HEK293 (cell line): ENCODE measurements around the gene RETN.

Experiments used
- CTCF ChIA-PET: fragments of 350-600 bp; formaldehyde crosslinking; extraction: SDS; loops from one replicate; lab custom pipeline; 2021; ENCODE audit warnings: antibody characterized with exemption; lab: Yijun Ruan, JAX
- POLR2A ChIA-PET: fragments of 300-600 bp; formaldehyde crosslinking; extraction: SDS; loops from one replicate; lab custom pipeline; 2020; ENCODE audit warnings: antibody characterized with exemption, inconsistent platforms; lab: Yijun Ruan, JAX
- H3K27ac ChIP-seq: fragments of 200-500 bp; sonication (Bioruptor generic); 2 replicates; pipeline ENCODE4 v1.5.1; 2014; ENCODE audit warnings: low read depth, low read length, control low read depth, inconsistent platforms; ENCODE audit errors: extremely low read depth
- H3K36me3 ChIP-seq, 2 experiments: fragments of 200-500 bp in 1 of 2; sonication (Bioruptor generic) in 1 of 2; 1 replicate in 1 of 2; 2 replicates in 1 of 2; pipeline ENCODE4 v1.5.1; 2014 to 2017; ENCODE audit warnings: inconsistent platforms in 2 of 2, low read length in 2 of 2; ENCODE audit not compliant: control insufficient read depth in 2 of 2, insufficient read depth in 1 of 2
- H3K4me1 ChIP-seq: fragments of 200-500 bp; sonication (Bioruptor generic); 2 replicates; pipeline ENCODE4 v1.5.1; 2014; ENCODE audit warnings: mild to moderate bottlenecking, low read length, inconsistent platforms; ENCODE audit not compliant: control insufficient read depth, insufficient read depth
- H3K4me3 ChIP-seq: 2 replicates; pipeline ENCODE4 v1.5.1; 2011; ENCODE audit warnings: low read depth, mild to moderate bottlenecking, control low read depth, low read length, moderate library complexity
- H3K9me3 ChIP-seq: fragments of 200-500 bp; sonication (Bioruptor generic); 2 replicates; pipeline ENCODE4 v1.5.1; 2014; ENCODE audit warnings: low read depth, low read length, inconsistent platforms; ENCODE audit not compliant: control insufficient read depth, insufficient read depth
- BCL11A ChIP-seq: fragments of 450-650 bp; formaldehyde crosslinking; IDR thresholded peaks from 2 replicates; pipeline ENCODE4 v1.5.1; 2016; ENCODE audit warnings: low read depth, missing biosample characterization, missing genetic modification characterization
- BCL11B ChIP-seq: fragments of 450-650 bp; formaldehyde crosslinking; IDR thresholded peaks from 2 replicates; pipeline ENCODE4 v1.5.1; 2016; ENCODE audit warnings: low read depth, missing biosample characterization, missing genetic modification characterization
- EGR2 ChIP-seq: fragments of 450-650 bp; formaldehyde crosslinking; IDR thresholded peaks from 2 replicates; pipeline ENCODE4 v1.5.1; 2016; ENCODE audit warnings: low read depth, missing biosample characterization, missing genetic modification characterization
- FEZF1 ChIP-seq: fragments of 450-650 bp; formaldehyde crosslinking; IDR thresholded peaks from 2 replicates; pipeline ENCODE4 v1.5.1; 2016; ENCODE audit warnings: missing biosample characterization, missing genetic modification characterization
- GLI4 ChIP-seq: fragments of 450-650 bp; formaldehyde crosslinking; IDR thresholded peaks from 2 replicates; pipeline ENCODE4 v1.5.1; 2016; ENCODE audit warnings: missing biosample characterization, missing genetic modification characterization
- KLF10 ChIP-seq: fragments of 450-650 bp; IDR thresholded peaks from 2 replicates; pipeline ENCODE4 v1.5.1; 2018; ENCODE audit warnings: missing biosample characterization, mild to moderate bottlenecking, missing genetic modification characterization
- SCRT1 ChIP-seq: fragments of 450-650 bp; formaldehyde crosslinking; IDR thresholded peaks from 2 replicates; pipeline ENCODE4 v1.5.1; 2016; ENCODE audit warnings: missing biosample characterization, missing genetic modification characterization, borderline replicate concordance
- SETDB1 ChIP-seq: IDR thresholded peaks from one replicate; pipeline ENCODE4 v1.6.1; 2017; ENCODE audit warnings: mild to moderate bottlenecking, low read length, moderate library complexity, mixed read lengths; ENCODE audit not compliant: insufficient read length
- SP2 ChIP-seq: fragments of 450-650 bp; formaldehyde crosslinking; IDR thresholded peaks from 2 replicates; pipeline ENCODE4 v1.5.1; 2016; ENCODE audit warnings: missing biosample characterization, missing genetic modification characterization
- SP7 ChIP-seq: fragments of 450-650 bp; formaldehyde crosslinking; IDR thresholded peaks from 2 replicates; pipeline ENCODE4 v1.5.1; 2016; ENCODE audit warnings: missing biosample characterization, missing genetic modification characterization
- ZFHX2 ChIP-seq: fragments of 450-650 bp; formaldehyde crosslinking; conservative IDR thresholded peaks from 2 replicates; pipeline ENCODE4 v1.5.1; 2016; ENCODE audit warnings: missing biosample characterization, missing genetic modification characterization
- ZNF146 ChIP-seq: fragments of 450-650 bp; formaldehyde crosslinking; IDR thresholded peaks from 2 replicates; pipeline ENCODE4 v1.5.1; 2016; ENCODE audit warnings: missing biosample characterization, missing genetic modification characterization
- ZNF266 ChIP-seq: fragments of 450-650 bp; formaldehyde crosslinking; IDR thresholded peaks from 2 replicates; pipeline ENCODE4 v1.5.1; 2016; ENCODE audit warnings: missing biosample characterization, missing genetic modification characterization, low read depth
- ZNF324 ChIP-seq: fragments of 450-650 bp; formaldehyde crosslinking; IDR thresholded peaks from 2 replicates; pipeline ENCODE4 v1.5.1; 2016; ENCODE audit warnings: missing biosample characterization, missing genetic modification characterization
- ZNF354C ChIP-seq: fragments of 450-650 bp; formaldehyde crosslinking; IDR thresholded peaks from 2 replicates; pipeline ENCODE4 v1.5.1; 2016; ENCODE audit warnings: missing biosample characterization, missing genetic modification characterization, low read depth, borderline replicate concordance
- ZNF585B ChIP-seq: fragments of 450-650 bp; formaldehyde crosslinking; IDR thresholded peaks from 2 replicates; pipeline ENCODE4 v1.5.1; 2016; ENCODE audit warnings: missing biosample characterization, missing genetic modification characterization
- ZNF600 ChIP-seq: fragments of 450-650 bp; formaldehyde crosslinking; IDR thresholded peaks from 2 replicates; pipeline ENCODE4 v1.5.1; 2016; ENCODE audit warnings: missing biosample characterization, missing genetic modification characterization
- ZNF830 ChIP-seq: fragments of 450-650 bp; IDR thresholded peaks from 2 replicates; pipeline ENCODE4 v1.5.0; 2018; ENCODE audit warnings: missing biosample characterization, missing genetic modification characterization, low read depth, mild to moderate bottlenecking, moderate library complexity
- TF ChIP-seq, protein P1 (sequence below): fragments of 450-650 bp; formaldehyde crosslinking; optimal IDR thresholded peaks from 2 replicates; pipeline ENCODE3; 2016; ENCODE audit warnings: missing biosample characterization, mild to moderate bottlenecking, missing genetic modification characterization
- TF ChIP-seq, protein P2 (sequence below): fragments of 450-650 bp; formaldehyde crosslinking; IDR thresholded peaks from 2 replicates; pipeline ENCODE4 v1.5.1; 2016; ENCODE audit warnings: missing biosample characterization, missing genetic modification characterization
- TF ChIP-seq, protein P3 (sequence below): fragments of 450-650 bp; IDR thresholded peaks from 2 replicates; pipeline ENCODE4 v1.5.1; 2018; ENCODE audit warnings: missing biosample characterization, mild to moderate bottlenecking, missing genetic modification characterization
- TF ChIP-seq, protein P4 (sequence below): fragments of 450-650 bp; formaldehyde crosslinking; IDR thresholded peaks from 2 replicates; pipeline ENCODE4 v1.5.1; 2016; ENCODE audit warnings: missing biosample characterization, missing genetic modification characterization
- TF ChIP-seq, protein P5 (sequence below): fragments of 450-650 bp; formaldehyde crosslinking; IDR thresholded peaks from 2 replicates; pipeline ENCODE4 v1.5.0; 2017; ENCODE audit warnings: missing biosample characterization, missing genetic modification characterization, borderline replicate concordance

RETN gene

DNA sequence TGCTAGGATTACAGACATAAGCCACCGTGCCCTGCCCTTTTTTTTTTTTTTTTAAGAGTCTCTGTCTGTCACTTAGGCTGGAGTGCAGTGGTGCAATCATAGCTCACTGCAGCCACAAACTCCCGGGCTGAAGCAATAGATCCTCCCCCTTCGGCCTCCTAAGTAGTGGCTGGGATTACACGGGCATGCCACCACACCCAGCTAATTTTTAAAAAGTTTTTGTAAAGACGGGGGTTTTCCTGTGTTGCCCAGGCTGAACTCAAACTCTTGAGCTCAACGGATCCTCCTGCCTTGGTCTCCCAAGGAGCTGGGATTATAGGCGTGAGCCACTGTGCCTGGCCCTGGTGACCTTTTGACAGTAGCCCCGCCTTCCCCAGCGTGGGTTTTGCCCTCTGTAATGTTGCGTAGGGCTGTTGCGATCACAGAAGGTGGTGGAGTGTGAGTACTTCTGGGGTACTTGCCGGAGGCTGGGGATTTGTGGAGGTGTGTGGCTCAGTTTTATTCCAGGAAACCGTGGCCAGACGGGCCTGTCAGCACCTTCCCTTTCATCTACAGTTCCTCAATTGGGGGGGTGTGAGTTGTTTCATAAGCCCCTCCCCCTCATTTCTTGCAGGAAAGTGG is 11.6 kb upstream of the RETN start:
- TF ChIP-seq, protein P1, sequence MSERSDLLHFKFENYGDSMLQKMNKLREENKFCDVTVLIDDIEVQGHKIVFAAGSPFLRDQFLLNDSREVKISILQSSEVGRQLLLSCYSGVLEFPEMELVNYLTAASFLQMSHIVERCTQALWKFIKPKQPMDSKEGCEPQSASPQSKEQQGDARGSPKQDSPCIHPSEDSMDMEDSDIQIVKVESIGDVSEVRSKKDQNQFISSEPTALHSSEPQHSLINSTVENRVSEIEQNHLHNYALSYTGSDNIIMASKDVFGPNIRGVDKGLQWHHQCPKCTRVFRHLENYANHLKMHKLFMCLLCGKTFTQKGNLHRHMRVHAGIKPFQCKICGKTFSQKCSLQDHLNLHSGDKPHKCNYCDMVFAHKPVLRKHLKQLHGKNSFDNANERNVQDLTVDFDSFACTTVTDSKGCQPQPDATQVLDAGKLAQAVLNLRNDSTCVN (tag by site-specific recombination): no peak
- TF ChIP-seq GLI4 (tag by site-specific recombination): no peak
- no peak for TF ChIP-seq ZNF585B
- no peak for TF ChIP-seq ZNF146
- TF ChIP-seq EGR2: 0 out of 2 replicates have a peak, but pooled peaks have one; percentile 15
- TF ChIP-seq, protein P2, sequence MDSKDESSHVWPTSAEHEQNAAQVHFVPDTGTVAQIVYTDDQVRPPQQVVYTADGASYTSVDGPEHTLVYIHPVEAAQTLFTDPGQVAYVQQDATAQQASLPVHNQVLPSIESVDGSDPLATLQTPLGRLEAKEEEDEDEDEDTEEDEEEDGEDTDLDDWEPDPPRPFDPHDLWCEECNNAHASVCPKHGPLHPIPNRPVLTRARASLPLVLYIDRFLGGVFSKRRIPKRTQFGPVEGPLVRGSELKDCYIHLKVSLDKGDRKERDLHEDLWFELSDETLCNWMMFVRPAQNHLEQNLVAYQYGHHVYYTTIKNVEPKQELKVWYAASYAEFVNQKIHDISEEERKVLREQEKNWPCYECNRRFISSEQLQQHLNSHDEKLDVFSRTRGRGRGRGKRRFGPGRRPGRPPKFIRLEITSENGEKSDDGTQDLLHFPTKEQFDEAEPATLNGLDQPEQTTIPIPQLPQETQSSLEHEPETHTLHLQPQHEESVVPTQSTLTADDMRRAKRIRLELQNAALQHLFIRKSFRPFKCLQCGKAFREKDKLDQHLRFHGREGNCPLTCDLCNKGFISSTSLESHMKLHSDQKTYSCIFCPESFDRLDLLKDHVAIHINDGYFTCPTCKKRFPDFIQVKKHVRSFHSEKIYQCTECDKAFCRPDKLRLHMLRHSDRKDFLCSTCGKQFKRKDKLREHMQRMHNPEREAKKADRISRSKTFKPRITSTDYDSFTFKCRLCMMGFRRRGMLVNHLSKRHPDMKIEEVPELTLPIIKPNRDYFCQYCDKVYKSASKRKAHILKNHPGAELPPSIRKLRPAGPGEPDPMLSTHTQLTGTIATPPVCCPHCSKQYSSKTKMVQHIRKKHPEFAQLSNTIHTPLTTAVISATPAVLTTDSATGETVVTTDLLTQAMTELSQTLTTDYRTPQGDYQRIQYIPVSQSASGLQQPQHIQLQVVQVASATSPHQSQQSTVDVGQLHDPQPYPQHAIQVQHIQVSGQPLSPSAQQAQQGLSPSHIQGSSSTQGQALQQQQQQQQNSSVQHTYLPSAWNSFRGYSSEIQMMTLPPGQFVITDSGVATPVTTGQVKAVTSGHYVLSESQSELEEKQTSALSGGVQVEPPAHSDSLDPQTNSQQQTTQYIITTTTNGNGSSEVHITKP: no peak
- no peak for TF ChIP-seq ZNF266 (tag by site-specific recombination)
- TF ChIP-seq KLF10 (tag by site-specific recombination): no peak
- TF ChIP-seq ZFHX2: peak; percentile 35; the same call in 1 of the 2 replicates
- TF ChIP-seq SP7: no peak
- TF ChIP-seq, protein P3, sequence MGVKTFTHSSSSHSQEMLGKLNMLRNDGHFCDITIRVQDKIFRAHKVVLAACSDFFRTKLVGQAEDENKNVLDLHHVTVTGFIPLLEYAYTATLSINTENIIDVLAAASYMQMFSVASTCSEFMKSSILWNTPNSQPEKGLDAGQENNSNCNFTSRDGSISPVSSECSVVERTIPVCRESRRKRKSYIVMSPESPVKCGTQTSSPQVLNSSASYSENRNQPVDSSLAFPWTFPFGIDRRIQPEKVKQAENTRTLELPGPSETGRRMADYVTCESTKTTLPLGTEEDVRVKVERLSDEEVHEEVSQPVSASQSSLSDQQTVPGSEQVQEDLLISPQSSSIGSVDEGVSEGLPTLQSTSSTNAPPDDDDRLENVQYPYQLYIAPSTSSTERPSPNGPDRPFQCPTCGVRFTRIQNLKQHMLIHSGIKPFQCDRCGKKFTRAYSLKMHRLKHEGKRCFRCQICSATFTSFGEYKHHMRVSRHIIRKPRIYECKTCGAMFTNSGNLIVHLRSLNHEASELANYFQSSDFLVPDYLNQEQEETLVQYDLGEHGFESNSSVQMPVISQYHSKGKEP: no peak
- no peak for TF ChIP-seq ZNF354C (tag by site-specific recombination)
- TF ChIP-seq SETDB1: no peak
- Histone ChIP-seq H3K27ac (no peak overlapping the region), H3K9me3 (no peaks in the 10 kb centered on the region), H3K4me3 (no peak overlapping the region), H3K4me1 (no peaks in the 10 kb centered on the region), H3K36me3 (no peaks in the 10 kb centered on the region)
- ChIA-PET CTCF (interaction anchor here (0.6 to 1.3 kb wide), 3 partner anchors 89 to 288 kb away, joined by 3 to 6 read pairs (median 3); no protein-coding TSS in a partner anchor), POLR2A (no interaction called here)

DNA sequence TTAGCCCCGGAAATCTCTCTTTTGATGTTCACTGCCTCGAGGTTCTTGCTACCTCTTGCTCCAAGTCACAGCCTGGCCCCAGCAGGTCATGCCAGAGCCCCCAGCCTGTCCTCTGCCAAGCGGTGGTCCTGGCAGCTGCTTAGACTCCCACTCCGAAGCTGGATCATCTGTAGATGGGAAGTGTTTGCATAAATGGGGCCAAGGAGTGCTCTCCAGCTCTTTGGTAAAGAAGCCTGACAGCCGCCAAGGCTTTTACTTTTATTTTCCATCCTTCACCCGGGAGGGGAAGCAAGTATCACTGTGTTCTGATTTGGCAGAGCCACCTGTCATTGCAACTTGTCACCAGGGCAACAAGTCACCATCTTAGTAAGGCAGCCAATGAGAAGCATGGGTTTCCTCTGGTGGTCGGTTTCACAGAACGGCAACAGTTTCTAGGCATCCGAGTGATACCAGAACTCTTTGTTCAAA is 10.6 kb upstream of the RETN start:
- Histone ChIP-seq H3K36me3 (no peaks in the 10 kb centered on the region), H3K27ac (no peak overlapping the region), H3K9me3 (no peaks in the 10 kb centered on the region), H3K4me1 (no peaks in the 10 kb centered on the region), H3K4me3 (no peak overlapping the region)
- CTCF ChIA-PET: interaction anchor here (0.6 to 1.3 kb wide), 5 partner anchors 23 to 317 kb away, joined by 3 to 4 read pairs (median 3); partner anchors contain the start of gene TRAPPC5
- POLR2A ChIA-PET: no interaction called here
- no peak for TF ChIP-seq ZNF600 (tag by site-specific recombination)
- TF ChIP-seq, protein P4, sequence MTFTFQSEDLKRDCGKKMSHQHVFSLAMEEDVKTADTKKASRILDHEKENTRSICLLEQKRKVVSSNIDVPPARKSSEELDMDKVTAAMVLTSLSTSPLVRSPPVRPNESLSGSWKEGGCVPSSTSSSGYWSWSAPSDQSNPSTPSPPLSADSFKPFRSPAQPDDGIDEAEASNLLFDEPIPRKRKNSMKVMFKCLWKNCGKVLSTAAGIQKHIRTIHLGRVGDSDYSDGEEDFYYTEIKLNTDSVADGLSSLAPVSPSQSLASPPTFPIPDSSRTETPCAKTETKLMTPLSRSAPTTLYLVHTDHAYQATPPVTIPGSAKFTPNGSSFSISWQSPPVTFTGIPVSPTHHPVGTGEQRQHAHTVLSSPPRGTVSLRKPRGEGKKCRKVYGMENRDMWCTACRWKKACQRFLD (tag by site-specific recombination): no peak
- peak; percentile 41 for TF ChIP-seq SP2 (tag by site-specific recombination)
- TF ChIP-seq ZNF324 (tag by site-specific recombination): no peak
- no peak for TF ChIP-seq SCRT1
- TF ChIP-seq BCL11B (tag by site-specific recombination): no peak
- TF ChIP-seq, protein P5, sequence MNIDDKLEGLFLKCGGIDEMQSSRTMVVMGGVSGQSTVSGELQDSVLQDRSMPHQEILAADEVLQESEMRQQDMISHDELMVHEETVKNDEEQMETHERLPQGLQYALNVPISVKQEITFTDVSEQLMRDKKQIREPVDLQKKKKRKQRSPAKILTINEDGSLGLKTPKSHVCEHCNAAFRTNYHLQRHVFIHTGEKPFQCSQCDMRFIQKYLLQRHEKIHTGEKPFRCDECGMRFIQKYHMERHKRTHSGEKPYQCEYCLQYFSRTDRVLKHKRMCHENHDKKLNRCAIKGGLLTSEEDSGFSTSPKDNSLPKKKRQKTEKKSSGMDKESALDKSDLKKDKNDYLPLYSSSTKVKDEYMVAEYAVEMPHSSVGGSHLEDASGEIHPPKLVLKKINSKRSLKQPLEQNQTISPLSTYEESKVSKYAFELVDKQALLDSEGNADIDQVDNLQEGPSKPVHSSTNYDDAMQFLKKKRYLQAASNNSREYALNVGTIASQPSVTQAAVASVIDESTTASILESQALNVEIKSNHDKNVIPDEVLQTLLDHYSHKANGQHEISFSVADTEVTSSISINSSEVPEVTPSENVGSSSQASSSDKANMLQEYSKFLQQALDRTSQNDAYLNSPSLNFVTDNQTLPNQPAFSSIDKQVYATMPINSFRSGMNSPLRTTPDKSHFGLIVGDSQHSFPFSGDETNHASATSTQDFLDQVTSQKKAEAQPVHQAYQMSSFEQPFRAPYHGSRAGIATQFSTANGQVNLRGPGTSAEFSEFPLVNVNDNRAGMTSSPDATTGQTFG (tag by site-specific recombination): no peak
- TF ChIP-seq FEZF1 (tag by site-specific recombination): no peak
- no peak for TF ChIP-seq ZNF830 (tag by site-specific recombination)
- TF ChIP-seq BCL11A (tag by site-specific recombination): no peak
